HG02943 (cell line): ENCODE measurements around the gene NDUFA13.

ENCODE experiments used
- ATAC-seq: cut with Tn5 transposase; IDR thresholded peaks from one replicate; pipeline ENCODE4 v1.9.1; 2021; ENCODE audit warnings: mild to moderate bottlenecking, low read depth, moderate library complexity; ENCODE audit not compliant: unreplicated experiment

Gene NDUFA13

GRCh38 chr19:19566306-19566705 lies 50.3 kb downstream of the NDUFA13 start:
- ATAC-seq: no peak

DNA sequence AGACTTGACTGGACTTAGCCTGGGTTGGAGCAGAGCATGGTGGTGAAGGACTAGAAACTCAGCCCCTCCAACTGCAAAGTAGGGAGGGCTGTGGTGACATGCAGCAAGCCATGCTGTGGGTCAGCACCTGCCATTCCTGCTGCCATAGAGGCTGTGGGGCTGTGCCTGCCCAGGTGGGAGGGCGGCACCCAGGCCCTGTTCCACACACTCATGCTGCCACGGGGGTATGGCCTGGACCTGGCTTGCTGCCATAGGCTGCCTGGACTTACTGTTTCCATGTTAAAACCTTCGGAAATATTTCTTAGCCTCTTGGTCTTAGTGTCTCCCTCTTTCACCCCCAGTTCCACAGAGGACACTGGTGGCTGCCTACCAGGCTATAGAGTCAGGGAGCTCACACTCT lies 51.4 kb downstream of the NDUFA13 start:
- no peak for ATAC-seq

GRCh38 chr19:19568802-19569756 lies 53.1 kb downstream of the NDUFA13 start:
- ATAC-seq: no peak

- ATAC-seq: no peak
Observed at GRCh38 chr19:19570571-19570970, 54.5 kb downstream of the NDUFA13 start.

GRCh38 chr19:19571071-19571786 lies 55.2 kb downstream of the NDUFA13 start:
- no peak for ATAC-seq

DNA sequence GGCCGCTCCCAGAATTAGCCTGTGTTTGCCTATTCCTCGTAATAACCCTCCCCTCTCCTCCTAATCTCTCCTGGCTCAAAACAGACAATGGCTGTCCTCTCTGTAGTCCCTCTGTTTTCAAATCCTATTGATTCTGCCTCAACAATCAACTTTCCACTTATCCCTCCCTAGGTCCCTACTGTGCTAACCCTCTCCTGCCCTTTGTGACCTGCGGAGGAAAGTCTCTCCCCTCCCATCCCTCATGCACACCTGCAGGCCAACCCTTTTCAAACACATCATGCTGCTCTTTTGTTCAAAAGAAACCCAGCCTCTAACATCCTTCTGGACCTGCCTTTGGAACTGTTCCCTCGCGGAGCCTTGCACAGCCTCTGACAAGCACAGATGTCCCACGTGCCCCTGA lies 59.4 kb downstream of the NDUFA13 start:
- ATAC-seq: no peak
